GM13977 (cell line): ENCODE measurements around the gene KRTAP5-4.

Source experiments
- DNase-seq: peaks from one replicate; pipeline ENCODE4 v3.0.0; 2012; ENCODE audit warnings: low spot score
- in situ Hi-C: fragments of 300-500 bp; cut with MboI; formaldehyde crosslinking; loops from one replicate; pipeline ENCODE4 v1.12.0; 2022; ENCODE audit warnings: low sequenced_read_pairs, low pct_unique_long_range_greater_than_20kb, mixed read lengths, inconsistent platforms; ENCODE audit not compliant: unreplicated experiment
- TF ChIP-seq, protein P1 (sequence below): IDR thresholded peaks from 2 replicates; pipeline ENCODE4 v1.5.1; 2012; ENCODE audit warnings: mild to moderate bottlenecking, control low read depth; ENCODE audit not compliant: insufficient read depth; ENCODE audit errors: extremely low read depth, missing control alignments

Gene KRTAP5-4

DNA sequence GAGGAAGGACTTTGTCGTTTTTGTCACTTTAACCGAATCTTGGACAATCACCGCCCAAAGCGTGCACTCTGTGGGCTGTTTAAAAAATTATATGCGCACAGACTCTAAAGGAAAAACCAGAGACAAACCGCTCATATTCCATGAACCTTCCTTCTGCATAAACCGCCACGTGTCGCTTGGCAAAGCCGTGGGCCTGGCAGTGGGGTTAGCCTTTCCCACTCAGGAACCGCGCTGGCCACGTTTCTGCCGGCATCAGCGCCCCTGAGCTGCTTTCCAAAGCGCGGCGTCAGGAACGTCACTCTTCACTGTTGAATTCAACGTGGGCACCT is 30.5 kb upstream of the KRTAP5-4 start:
- TF ChIP-seq, protein P1, sequence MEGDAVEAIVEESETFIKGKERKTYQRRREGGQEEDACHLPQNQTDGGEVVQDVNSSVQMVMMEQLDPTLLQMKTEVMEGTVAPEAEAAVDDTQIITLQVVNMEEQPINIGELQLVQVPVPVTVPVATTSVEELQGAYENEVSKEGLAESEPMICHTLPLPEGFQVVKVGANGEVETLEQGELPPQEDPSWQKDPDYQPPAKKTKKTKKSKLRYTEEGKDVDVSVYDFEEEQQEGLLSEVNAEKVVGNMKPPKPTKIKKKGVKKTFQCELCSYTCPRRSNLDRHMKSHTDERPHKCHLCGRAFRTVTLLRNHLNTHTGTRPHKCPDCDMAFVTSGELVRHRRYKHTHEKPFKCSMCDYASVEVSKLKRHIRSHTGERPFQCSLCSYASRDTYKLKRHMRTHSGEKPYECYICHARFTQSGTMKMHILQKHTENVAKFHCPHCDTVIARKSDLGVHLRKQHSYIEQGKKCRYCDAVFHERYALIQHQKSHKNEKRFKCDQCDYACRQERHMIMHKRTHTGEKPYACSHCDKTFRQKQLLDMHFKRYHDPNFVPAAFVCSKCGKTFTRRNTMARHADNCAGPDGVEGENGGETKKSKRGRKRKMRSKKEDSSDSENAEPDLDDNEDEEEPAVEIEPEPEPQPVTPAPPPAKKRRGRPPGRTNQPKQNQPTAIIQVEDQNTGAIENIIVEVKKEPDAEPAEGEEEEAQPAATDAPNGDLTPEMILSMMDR: no peak
- no peak for DNase-seq
- in situ Hi-C loops: no loop called here

DNA sequence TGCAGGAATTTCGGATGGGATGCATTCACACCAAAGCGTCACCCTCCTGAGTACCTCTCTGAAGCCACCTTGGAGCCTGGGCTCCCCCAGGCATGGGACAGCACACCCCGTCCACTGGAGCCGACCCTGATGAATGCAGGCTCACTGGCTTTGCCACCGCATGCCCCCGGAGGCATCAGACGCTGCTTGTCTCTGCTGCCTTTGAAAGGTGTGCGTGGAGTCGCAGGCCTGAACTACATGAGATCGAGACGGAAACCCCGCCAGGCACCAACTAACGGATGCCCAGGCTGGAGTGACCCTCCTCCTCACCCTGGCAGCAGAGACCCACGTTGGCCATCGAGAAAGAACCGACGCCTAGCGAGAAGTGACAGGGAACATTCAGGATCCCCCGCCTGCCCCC is 30.1 kb upstream of the KRTAP5-4 start:
- DNase-seq: no peak
- TF ChIP-seq, protein P1: no peak
- in situ Hi-C loops: no loop called here

DNA sequence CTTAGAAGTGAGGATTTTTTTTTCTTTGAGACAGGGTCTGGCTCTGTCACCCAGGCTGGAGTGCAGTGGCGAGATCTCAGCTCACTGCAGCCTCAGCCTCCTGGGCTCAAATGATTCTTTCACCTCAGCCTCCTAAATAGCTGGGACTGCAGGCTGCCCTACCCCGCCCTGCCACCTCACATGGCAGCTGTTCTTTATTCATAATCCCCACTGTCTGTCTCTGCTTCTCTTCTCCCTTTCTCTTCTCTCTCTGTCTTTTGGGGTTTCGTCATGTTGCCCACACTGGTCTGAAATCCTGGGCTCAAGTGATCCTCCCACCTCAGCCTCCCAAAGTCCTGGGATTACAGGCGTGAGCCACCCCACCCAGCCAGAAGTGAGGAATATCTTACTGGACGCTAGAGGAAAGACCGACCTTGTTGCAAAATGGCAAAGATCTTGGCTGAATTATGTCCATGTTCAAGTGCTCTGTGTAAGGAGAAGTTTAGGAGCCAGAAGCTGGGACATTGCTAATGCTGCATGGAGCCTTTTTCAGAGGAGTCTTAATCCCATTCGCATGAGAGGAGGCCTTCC is 29.6 kb upstream of the KRTAP5-4 start:
- in situ Hi-C loops: no loop called here
- TF ChIP-seq, protein P1: no peak
- no peak for DNase-seq

DNA sequence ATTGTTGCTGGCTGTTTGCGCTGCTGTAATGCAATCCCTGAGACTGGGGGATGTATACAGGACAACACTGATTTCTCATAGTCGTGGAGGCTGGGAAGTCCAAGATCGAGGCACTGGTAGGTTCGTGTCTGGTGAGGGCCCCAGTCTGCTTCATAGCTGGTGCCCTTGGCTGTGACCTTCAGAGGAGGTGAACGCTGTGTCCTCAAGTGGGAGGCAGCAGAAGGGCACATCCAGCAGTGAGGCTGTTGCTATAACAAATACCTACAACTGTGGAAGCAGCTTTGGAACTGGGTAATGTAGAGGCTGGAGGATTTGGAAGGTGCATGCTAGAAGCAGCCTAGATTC is 29.0 kb upstream of the KRTAP5-4 start:
- in situ Hi-C loops: no loop called here
- TF ChIP-seq, protein P1: no peak
- DNase-seq: no peak

DNA sequence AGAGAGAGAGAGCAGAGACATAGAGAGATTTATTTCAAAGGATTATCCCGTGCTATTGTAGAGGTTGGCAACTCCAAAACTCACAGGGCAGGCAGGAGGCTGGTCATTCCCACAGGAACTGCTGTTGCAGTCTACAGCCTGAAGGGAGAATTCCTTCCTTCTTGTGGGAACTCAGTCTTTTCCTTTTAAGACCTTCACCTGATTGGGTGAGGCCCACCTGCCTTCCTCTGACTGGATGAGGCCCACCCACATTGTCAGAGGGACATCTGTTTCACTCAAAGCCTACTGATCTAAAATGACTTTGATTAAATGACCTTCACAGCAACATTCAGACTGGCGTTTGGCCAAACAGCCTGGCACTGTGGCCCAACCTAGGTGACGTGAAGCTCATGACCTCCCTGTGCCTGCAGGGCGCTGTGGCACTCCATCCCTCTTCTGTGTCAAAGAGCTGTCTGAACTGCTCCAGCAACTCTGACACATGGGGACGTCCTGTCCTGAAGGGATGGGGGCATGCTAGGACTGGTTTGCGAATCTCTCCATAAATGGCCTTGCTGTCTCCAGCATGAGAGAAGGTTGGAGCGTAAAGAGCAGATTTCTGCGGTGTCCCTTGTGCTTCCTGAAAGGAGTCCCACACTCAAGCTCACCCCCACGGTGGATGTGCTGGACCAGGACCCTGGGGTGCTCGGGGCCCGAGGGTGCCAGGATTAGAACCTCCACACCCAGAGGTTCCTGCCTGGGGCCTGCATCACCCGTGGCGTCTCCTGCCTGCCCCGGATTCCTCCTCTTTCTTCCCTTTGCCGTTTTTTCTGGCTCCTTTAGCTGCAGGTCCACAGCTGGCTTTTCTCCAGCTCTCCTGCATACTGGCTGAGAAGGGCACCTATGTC is 28.3 kb upstream of the KRTAP5-4 start:
- in situ Hi-C loops: no loop called here
- TF ChIP-seq, protein P1: no peak
- DNase-seq: no peak

DNA sequence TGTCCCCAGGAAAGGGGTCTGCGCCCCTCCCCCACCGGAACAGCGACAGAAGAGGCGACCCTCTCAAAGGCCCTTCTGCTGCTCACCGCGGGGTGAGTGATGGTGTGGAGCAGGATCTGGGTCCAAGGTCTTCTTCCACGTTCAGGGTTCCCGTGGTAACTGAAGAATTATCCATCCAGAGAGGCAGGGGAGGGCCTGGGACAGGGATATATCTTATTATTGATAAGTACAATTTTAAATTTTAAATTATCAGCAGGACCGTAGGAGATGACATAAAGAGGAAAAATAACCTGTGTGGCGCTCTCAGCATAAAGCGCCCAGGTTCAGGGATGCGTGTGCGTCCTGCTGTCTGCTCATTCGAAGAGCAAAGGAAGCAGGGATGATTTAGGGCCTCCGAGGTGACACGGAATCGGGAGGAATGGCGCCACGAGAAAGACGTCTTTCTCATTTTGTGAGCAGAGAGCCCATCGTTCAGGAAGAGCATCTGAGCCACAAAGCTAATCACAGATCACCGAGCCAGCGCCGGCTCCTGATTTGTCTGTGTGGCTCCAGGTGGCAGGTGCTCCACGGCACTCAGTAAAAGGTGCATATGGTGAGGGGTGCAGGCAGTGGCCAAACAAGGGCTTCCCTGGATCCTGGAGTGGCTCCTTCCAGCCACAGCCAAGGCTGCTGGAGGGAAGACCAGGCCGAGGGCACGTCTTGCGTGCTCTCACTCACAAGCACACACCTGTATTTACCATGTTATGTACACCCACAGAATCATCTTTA is 26.9 kb upstream of the KRTAP5-4 start:
- TF ChIP-seq, protein P1: no peak
- in situ Hi-C loops: no loop called here
- DNase-seq: no peak
